CD4-positive, alpha-beta T cell treated with Interleukin-1 beta for 1 hour (primary cell): ENCODE measurements around the gene SLC28A1.
"Not testable (repeated sequence)": the region's sequence is repeated elsewhere in the genome, so short reads cannot be mapped to it uniquely, and the experiment has no call there.

Experiments used
- DNase-seq, 2 donors: peaks; one replicate each; pipeline ENCODE4 v3.0.0-alpha.2; 2020 to 2022

The SLC28A1 gene

GRCh38 chr15:84913360-84913723 is 28.9 kb downstream of the SLC28A1 start:
- DNase-seq, result no peak

GRCh38 chr15:84914351-84914750 is 29.9 kb downstream of the SLC28A1 start:
- no peak for DNase-seq

- DNase-seq, result peak; percentile 4 to 14
Measured at GRCh38 chr15:84914909-84915605, 30.6 kb downstream of the SLC28A1 start.

DNA sequence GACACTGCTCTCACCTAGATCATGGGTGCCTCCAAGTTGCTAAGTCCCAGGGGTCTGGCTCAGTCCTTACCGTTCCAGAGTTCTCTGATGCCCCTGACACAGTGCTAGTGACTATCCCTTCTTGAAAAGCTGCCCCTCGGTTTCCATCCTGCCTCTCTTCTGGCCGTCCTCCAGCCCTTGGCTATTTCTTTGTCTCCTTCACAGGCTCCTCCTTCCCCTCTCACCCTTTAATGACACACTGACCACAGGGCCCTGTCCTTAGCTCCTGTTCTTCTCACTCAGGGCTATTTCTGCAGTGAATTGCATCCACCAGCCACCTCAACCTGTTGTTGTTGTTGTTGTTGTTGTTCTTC is 31.1 kb downstream of the SLC28A1 start:
- no peak for DNase-seq

- DNase-seq, result no peak
Measured at GRCh38 chr15:84917452-84917851, 33.0 kb downstream of the SLC28A1 start.

- no peak for DNase-seq
Measured at GRCh38 chr15:84919106-84919667, 34.7 kb downstream of the SLC28A1 start.

DNA sequence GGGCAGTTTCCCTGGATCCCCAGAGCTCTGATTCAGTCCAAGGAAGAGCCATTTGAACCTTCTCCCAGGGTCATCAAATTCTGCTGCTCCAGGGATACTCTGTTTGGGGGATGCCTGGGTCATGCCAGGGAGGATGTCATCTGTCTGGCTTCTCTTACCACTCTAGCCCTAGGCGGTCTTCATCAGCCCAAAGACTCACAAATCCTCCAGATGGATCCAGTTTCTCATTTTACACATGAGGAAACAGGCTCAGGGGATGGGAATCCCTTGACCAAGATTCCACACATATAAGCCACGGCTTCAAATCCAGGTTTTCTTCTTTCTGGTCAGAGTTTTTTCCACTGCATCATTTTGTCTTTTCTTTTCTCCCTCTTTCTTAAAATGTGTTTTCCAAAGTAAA is 36.7 kb downstream of the SLC28A1 start:
- no peak for DNase-seq

- DNase-seq, result no peak
Measured at GRCh38 chr15:84922530-84922929, 38.1 kb downstream of the SLC28A1 start.

- no peak for DNase-seq
Measured at GRCh38 chr15:84924077-84924731, 39.7 kb downstream of the SLC28A1 start.

DNA sequence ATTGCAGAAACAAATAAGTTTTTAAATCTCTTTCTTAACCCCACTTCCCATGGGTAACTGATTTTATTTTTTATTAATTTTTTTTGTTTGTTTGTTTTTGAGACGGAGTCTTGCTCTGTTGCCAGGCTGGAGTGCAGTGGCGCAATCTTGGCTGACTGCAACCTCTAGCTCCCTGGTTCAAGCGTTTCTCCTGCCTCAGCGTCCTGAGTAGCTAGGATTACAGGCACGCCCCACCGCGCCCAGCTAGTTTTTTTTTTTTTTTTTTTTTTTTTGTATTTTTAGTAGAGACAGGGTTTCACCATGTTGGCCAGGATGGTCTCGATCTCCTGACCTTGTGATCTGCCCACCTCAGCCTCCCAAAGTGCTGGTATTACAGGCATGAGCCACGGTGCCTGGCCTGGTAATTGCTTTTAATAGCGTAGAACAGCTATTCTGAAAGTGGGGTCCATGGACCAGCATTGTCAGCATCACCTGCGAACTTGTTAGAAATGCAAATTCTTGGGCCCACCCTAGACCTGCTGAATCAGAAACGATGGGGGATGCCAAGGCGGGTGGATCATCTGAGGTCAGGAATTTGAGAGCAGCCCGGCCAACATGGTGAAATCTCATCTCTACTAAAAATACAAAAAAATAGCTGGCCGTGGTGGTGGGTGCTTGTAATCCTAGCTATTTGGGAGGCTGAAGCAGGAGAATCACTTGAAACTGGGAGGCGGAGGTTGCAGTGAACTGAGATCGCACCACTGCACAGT is 40.5 kb downstream of the SLC28A1 start:
- DNase-seq, result not testable (repeated sequence)

DNA sequence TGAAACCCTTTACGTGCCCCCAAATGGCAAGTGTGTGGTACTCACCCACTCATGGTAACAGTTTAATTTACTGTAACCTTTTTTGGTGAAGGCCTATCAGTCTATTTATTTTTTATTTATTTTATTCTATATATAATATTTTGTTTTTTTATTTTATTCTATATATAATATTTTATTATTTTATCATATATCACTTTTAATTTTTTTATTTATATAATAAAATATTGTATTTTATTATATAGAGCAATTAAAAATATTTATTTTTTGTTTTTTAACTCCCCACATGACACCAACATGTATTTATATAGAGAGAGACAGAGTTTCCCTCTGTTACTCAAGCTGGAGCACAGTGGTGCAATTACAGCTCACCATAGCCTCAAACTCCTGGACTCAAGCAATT is 41.4 kb downstream of the SLC28A1 start:
- DNase-seq, result no peak

GRCh38 chr15:84926491-84927230 is 42.2 kb downstream of the SLC28A1 start:
- DNase-seq, result no peak

GRCh38 chr15:84928843-84929168 is 44.3 kb downstream of the SLC28A1 start:
- DNase-seq, result no peak

GRCh38 chr15:84929795-84930603 is 45.5 kb downstream of the SLC28A1 start:
- no peak for DNase-seq

GRCh38 chr15:84934942-84935729 is 50.7 kb downstream of the SLC28A1 start:
- DNase-seq, result no peak

GRCh38 chr15:84937144-84937543 is 52.7 kb downstream of the SLC28A1 start:
- no peak for DNase-seq

- DNase-seq, result no peak
Measured at GRCh38 chr15:84938726-84939125, 54.3 kb downstream of the SLC28A1 start.

- DNase-seq, result no peak
Measured at GRCh38 chr15:84940399-84940798, 55.9 kb downstream of the SLC28A1 start.

DNA sequence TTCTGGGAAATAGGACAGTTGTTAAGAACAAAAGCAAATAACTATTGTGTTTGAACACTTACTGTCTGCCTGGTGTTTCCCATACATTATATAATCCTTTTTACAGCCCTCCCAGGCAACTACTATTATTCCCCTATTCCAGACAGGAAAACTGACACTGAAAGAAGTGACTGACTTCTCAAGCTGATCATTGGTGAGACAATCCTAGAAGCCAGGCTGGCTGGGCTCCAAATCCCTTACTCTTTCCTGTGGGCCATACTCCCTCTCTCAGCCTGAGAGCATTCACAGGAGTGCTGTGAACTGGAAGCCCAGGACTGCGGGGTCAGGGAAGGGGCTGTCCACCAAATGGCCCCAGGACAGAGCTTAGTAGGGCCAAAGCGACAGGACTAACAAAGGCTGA is 58.0 kb downstream of the SLC28A1 start:
- no peak for DNase-seq

DNA sequence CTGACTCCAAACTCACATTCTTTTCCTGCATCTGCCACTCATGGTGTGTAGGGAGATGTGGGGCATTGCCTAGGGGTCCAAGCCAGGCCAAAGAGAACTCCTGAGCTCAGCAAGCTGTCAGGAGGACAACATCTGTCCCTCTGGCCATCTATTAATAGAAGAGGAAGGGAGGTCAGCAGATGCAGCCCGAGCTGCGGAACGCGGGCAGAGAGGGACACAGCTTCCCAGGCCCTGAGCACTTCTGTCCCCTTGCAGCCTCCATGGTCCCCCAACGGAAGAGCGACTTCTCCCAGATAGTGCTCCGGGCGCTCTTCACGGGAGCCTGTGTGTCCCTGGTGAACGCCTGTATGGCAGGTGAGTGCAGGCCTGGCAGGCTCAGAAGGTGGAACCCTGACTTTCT is 59.8 kb downstream of the SLC28A1 start:
- no peak for DNase-seq

GRCh38 chr15:84944861-84945260 is 60.4 kb downstream of the SLC28A1 start:
- DNase-seq, result no peak
